ENCODE data around the gene ISY1.
"Not testable (repeated sequence)": the region's sequence is repeated elsewhere in the genome, so short reads cannot be mapped to it uniquely, and the experiment has no call there.

The ISY1 gene

DNA sequence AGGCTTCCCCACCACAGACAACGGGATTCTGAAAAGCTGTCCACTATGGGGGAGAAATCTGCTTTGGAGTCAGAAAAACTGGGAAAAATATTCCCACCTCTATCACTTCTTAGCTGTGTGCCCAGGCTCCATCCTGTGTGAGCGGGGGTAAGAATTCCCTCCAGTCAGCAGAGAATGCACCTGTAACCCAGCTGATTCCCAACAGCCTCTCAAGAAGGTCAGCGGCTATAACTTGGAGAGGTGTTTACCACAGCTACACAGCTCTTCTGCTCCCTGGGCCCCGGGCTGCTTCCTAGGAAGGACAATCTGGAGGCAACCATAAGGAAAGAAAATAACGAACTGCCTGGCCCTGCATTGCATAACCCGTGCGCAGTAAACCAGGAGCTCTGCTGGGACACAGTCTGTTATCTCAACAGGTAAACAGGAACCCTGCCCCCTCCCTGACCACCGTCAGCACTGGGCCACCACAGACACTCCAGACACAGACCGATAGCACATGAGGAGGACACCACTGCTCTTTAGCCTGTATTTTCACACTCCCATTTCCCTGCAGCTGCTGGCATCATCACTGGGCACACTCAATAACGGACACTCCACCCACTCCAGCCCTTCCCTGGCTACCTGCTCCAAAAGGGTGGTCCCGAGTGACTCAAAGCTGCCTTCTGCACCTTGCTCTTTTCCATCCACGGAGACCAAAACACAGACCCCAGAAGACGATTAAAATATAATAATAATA lies 41.3 kb downstream of the ISY1 start:
- DNase-seq = peak; percentile 18

DNA sequence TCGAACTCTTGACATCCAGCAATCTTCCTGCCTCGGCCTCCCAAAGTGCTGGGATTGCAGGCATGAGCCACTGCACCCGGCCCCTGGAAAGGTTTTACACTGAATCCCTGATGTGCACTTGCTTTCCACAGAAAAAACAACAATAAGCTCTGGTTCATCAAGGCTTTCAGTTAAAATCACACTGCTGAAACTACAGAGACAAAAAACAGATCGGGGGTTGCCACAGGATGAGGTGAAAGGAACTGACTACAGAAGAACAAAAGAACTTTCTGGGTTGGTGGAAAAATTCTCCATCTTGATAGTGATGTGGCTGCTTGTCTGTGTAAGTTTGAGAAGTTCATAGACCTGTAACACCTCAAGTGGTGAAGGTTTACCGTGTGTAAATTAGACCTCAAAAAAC lies 42.1 kb downstream of the ISY1 start:
- peak; percentile 29 for DNase-seq

DNA sequence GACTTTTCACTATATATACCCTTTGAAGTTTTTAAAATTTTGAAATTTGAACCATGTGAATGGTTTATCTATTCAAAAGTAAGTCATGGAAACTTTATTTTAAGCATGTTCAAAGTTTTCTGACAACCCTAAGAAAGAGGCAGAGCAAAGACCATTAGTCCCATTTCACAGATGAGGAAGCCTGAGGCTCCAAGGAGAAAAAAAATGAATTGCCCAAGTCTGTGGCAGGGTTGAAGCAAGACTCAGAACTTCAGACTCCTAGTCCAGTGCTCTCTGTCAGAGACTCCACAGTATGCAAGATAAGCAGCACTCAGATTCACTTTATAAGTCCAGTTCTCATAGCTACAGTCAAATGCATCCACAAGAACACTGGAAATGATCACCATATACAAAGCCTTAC lies 43.7 kb downstream of the ISY1 start:
- DNase-seq = no peak

DNA sequence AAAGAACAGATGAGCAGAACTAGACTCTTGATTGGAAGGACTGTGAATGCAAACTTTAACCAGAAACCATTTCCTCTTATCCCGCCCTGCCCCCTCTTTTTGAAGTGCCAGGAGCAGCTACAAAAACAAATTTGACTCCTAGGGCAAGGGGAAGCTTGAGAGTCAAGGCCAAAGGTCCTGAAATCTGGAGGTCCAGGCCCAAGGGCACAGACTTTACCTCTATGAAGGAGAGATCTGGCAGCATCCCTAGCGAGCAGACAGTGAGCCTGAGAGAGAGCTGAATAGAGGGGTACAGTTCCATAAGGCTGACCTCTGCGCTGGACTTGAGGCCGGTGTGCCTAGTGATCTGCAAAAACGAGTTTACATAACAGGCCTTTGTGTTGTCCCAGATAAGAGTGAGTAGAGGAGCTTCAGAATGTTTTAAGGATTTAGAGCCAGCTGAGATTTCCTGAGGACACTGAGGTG lies 44.3 kb downstream of the ISY1 start:
- no peak for DNase-seq

DNA sequence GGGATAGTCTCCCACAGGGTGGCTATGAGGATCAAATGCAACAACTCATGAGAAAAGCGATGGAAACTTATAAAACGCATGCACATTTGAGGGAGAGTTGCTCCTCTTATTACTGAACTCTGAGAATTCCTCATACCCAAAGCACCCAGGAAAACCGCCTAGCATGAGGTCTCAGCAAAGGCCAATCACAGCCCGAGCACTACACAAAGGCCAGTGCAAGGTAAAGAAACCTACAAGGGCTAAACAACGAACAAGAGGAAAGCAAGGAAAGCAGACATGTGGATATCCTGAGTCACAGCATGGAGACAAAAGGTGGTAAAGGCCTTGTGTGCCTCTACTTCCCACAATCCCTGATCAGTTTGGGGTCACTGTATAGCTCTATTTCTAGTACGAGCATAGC lies 46.4 kb downstream of the ISY1 start:
- no peak for DNase-seq

DNA sequence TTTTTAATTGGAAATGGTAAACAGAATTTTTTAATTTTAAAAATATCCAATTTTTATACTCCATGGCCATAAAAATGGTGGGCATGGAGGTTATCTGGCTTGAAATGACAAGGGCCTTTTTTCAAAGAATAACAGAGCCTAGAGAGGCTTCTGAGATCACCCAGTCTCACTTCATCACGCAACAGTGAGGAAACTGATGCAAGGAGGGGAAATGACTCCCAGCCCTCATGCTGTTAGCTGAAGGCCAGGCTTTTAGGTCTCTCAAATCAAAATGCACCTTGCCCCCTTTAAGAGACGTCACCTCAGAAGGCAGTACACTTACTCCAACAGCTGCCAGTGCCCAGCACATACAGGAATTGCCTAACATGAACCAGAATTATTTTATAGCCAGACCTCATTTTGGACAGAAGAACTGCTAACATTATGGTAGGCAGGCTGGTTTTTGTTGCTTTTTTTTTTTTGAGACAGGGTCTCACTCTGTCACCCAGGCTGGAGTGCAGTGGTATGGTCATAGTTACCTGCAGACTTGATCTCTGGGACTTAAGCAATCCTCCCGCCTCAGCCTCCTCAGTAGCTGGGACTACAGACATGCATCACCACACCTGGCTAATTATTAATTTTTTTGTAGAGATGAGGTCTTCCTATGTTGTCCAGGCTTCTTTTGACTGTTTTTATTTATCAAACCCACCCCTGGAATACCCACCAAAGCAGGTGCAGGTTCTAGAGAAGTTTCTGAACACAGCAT lies 48.4 kb downstream of the ISY1 start:
- no peak for DNase-seq

DNA sequence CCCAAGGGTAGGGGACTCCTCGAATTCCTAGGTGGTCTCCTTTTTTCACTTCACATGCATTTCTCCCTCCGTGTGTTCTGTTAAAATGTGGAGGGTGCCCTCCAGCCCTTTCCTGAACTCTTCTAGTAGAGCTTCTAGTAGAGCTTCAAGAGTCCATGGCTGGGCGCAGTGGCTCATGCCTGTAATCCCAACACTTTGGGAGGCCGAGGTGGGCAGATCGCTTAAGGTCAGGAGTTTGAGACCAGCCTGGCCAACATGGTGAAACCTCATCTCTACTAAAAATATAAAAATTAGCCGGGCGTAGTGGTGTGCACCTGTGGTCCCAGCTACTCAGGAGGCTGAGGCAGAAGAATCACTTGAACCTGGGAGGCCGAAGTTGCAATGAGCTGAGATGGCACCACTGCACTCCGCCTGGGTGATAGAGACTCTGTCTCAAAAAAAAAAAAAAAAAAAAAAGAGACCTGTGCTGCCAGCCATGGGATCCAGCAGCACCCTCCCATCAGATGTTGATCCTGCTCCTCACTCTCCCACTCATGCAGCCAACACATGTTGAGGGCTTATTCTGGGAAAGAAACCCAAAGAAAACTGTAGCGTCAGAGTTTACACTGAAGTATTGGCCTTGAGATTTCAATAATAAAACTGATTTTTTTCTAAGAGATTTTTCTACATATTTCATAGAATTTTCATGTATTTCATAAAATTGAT lies 49.6 kb downstream of the ISY1 start:
- not testable (repeated sequence) for DNase-seq

DNA sequence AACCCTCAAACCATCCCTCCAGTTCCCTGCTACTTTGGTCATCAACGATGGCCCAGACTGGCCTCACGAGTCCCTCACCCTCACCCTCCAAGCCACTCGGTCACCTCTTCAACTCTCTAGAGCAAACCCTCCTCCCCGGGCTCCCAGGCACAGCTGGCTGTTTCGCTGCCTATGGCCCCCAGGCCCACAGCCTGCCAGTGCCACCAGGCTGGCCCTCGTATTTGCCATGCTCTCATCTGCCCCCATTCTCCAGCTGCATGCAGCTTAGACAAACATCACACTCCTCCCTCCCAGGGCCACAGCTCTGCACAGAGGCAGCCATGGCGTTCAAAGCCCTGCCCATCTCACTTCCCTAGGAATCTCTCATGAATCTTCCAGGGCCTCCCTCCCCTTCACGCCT lies 53.1 kb downstream of the ISY1 start:
- DNase-seq = no peak

DNA sequence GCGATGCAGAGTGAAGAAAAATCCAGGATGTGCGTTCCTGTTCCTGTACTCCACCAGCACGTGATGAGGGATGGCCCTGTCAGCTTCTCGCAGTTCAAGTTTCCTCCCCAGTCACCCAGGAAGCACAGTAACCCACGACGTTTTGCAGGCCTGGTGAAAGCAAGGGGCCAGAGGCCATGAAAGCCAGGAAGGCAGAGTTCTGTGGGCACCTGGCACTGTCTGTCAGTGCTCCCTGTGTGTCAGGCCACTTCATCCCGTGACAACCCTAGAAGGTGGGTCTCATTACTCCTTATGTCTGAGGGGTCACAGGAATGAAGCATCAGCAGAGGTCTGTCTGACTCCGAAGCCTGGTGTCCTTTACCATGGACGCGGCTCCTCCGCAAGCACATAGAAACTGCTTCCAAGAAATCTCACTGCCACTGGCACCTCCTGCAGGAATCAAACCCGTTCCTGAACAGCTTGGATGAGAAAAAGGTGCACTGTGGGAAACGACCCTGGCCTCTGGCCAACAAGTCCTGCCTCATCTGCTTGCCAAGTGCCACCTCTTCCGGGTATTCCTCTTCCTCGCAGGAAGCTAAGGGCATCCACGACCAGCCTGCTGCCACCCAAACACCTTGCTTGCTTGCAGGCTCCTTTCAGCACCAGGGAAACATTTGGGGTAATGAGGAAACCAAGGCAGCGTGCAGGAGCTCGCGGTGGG lies 53.8 kb downstream of the ISY1 start:
- no peak for DNase-seq

DNA sequence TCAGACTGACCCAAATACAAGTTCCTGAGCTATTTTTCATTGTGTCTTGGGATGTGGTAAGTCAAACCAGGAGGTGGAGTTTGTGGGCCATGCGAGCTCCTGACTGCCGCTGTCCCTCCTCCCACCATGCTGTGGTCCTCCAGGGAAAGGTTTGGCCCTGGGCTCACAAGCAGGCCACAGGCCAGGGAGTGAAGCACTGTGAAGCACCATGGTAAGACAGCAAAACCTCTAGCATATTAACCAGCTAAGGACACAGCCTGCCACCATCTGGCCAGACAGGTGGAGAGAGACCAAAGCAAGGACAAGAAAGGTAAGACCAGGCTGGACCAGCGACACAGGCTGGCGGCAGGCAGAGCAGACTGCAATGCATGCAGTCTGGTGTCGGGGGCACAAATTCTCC lies 54.5 kb downstream of the ISY1 start:
- DNase-seq = no peak

DNA sequence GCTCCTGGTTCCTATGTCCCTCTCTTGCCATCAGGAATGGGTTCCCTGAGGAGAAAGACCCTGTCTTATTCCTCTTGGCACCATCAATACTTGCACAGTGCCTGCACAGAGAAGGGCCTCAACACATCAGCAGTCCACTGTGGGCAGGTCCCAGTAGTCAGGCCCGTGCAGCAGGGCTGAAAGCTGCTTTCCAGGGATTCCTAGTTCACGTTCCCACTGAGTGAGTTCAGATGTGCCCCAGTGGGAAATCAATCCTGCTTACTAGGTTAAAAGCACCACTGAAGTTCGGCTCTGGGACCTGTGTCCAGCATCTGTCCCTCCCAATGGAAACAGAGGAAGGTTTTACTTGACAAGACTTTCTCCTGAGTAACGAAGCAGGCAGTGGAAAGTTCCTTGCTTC lies 55.0 kb downstream of the ISY1 start:
- no peak for DNase-seq

DNA sequence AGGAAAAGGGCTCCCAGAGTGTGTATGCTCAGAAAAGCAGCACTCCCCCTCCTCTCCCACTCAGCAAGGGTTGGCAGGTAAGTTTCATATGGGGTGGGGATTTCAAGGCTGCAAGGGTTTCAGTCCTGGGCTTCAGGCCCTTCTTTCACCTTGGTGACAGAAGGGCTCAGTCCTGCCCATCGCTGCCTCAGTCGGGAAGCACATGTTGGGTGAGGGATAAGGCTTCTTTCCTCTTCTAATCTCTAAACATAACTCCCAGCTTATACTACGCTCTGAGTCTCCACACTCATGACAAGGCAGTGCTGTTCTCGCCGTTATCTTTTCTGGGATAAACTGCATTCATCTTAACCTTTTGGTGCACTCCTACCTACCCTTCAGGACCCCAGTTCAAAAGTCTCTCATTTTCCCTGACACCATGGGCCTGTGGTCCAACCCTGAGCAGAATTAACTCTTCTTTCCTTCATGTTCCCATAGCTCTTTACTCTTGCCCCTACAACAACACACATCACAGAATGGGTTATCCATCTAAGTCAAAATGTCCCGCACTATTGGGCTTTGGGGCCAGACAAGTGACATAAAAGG lies 56.3 kb downstream of the ISY1 start:
- DNase-seq = no peak

DNA sequence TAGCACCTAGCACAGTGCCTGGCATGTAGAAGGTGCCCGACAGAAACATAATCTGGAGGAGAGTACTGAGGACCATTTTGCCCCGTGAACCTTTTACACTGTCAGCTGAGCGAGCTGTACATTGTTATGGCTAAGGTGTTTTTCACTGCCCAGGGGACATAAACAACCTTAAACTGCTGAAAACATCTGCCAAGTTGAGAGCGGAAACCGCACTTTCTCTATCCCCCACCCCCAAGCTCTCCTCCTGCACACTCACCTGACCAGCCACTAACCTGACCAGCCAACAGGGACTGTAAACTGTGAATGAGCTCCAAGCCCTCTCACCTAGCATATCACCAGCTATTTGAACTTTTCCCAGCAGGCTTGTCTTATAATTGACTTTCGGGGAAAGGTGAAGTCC lies 56.8 kb downstream of the ISY1 start:
- no peak for DNase-seq

DNA sequence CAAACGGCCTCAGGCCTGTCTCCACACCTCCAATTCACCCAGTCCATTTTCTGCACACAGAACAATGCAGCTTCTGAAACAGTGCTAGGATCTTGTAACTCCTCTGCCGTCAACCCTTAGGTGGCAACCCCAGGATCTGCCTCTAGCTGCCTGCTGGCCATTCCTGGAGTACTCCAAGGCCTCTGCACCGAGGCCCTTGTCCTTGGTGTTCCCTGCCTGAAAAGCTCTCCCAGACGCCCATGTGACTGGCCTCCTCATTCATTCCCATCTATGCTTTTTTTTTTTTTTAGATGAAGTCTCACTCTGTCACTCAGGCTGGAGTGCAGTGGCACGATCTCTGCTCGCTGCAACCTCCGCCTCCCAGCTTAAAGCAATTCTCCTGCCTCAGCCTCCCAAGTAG lies 57.6 kb downstream of the ISY1 start:
- DNase-seq = no peak

DNA sequence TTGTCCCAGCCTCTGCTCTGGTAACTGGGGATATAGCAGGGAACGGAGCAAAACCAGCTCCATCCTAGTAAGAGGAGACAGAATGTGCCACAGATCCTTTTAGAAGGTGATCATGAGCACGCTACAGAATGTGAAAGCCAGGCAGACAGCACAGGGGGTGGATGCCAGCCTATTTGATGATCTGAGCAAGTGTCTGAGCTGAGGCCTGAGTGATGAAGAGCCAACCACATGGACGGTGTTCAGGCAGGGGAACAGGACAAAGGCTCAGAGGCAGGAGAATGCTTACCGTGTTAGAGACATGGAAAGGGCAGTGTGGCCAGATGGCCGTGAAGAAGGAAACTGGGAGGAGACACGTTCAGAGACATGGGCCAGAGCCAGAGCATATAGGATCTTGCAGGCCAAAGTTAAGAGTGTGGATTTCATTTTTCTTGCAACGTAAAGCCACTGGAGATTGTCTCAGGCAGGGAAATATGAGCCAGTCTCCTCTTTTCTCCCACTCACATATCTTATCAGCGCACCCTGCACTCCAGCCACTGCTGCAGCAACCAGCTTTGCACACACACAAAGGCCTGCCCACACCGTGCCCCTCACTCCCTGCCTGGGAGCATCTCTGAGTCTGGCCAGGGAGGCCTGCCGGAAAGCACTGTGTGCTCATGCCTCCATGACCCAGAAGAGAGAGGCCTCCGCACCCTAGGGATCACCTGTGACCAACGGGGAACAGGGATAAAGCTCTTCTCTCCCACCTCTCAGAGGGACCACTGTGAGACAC lies 59.3 kb downstream of the ISY1 start:
- DNase-seq = no peak

DNA sequence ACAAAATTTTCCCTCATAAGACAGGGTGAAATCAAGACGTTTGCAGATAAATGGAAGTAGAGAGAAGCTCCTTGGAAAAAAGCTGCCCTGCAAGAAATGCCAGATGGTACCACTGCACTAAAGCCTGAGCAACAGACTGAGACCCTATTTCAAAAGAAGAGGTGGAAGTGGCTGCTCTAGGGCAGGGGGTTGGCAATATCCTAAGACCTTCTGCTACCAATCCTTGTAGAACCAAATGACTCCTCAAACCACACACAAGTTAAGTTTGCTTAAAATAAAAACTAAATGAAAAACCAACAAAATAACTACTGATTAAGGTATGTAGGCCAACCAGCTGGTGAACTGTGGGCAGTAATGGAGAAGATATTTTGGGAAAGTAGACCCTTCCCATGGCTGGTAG lies 60.6 kb downstream of the ISY1 start:
- no peak for DNase-seq

DNA sequence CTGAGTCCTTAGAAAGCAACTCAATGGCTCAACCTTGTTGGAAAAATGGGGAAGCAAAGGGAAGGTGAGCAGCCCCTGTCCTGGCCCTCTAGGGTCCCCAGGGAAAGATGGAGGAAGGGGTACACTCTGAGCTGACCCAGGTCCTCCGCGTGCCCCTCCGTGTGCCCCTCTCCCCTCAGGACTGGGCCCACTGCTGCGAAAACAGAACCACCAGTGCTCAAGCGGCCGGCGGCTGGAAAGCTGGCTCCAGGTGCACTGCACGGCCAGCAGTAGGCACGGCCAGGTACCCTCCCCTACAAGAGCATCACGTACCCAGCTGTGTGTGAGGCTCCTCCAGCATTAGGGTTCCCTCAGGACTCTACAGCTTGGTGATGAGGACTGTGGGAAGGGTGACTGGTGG lies 65.6 kb downstream of the ISY1 start:
- DNase-seq = no peak

DNA sequence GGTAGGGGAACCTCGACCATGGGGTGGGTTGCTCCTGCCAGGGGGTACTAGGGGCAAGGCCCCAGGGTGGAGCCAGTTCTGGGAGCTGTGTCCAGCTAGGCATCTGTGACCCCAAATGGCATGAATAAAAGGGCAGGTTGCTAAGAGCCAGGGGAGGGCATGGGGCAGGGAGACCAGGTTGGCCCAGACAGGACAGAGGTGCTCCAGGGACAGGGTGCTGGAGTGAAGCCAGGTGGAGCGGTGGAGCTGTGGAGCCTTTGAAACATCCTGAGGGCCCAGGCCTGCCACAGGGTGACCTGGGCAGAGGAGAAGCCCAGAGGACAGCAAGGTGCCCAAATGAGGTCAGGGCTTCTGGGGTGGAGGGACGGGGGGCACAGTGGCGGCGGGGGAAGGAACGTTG lies 72.6 kb downstream of the ISY1 start:
- not testable (repeated sequence) for DNase-seq

DNA sequence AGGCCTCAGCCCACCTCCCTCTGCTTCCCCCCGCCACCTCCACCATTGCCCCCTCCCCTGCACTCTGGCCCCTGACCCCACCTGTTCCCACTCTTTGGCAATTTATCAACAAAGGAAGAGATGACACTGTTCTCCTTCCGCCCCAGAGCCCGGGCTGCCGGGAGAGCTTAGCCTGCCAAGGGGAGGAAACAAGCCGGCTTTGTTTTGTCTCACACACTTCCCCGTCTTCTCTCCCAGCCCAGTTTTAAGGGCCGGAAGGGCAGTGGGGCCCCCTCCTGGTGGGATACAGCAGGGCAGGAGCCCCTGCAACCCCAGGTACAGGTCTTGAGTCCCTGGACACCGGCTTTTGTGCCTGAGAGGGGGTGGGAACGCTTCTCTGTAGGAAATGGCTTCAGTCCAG lies 73.0 kb downstream of the ISY1 start:
- not testable (repeated sequence) for DNase-seq

DNA sequence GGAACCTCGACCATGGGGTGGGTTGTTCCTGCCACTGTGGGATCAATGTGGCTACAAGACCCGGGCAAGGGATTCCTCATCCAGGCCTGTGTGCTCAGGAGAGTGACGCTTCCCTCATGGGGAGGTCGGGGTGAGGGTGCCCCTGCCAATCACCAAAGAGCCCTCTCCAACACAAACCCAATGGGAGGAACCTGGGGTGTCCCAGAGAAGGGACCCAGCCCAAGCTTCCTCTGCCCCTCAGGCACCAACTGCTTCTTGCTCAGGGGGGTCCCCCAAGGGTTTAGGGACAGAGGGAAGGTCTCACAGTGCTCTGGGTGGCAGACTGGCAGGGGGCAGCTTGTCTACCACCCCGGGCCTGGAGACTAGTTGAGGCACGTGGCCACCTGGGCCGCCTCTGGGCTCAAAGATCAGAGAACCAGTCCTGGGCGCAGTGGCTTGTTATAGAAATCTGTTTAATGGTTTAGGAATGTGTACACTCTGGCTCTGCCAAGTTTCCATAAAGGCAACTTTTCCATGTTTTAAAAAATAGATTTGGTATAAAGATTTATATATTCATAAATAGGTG lies 73.6 kb downstream of the ISY1 start:
- no peak for DNase-seq

DNA sequence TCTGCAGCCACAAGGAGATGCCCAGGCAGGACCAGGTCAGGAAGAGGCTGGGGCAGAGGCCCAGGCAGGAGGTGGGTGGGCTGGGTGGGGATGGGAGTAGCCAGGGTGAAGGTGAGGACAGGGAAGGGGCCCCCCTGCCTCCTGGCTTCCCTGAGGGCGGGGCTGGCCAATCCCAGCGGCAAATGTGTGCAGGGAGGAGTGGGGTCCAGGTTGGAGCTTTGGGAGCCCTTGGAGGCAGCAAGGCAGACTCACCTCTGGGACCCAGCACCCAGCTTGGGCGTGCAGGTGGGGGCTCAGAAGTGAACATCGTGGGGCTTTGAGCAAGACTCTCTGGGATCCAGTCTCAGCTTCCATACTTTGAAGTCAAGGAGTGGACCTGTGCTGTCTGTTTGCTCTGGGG lies 75.0 kb downstream of the ISY1 start:
- DNase-seq = no peak
